ENCODE data around the gene PDE7B.

GRCh38 chr6:135833771-135834170 lies 17.7 kb upstream of the PDE7B start:
- TF ChIP-seq CTCF (IDR thresholded peaks at IDR 0.05): no peak
- TF ChIP-seq ZFX (IDR thresholded peaks at IDR 0.05; ENCODE audit: borderline replicate concordance): no peak

Data from 22Rv1 (cell line).